ENCODE results near the gene PHIP.

GRCh38 chr6:79062708-79063107 is 15.3 kb downstream of the PHIP start:
- no peak for TF ChIP-seq CTCF (conservative IDR thresholded peaks at IDR 0.05; ENCODE audit: low read depth, low read length)
- TF ChIP-seq EZH2 (IDR thresholded peaks at IDR 0.05; ENCODE audit: low read length, unreplicated experiment), result no peak
- no peak for TF ChIP-seq EZH2phosphoT487 (IDR thresholded peaks at IDR 0.05; ENCODE audit: borderline replicate concordance, low read length)

Data from PC-3 (cell line).